Measurements from ENCODE around the gene CASP3.

- TF ChIP-seq CTCF (IDR thresholded peaks at IDR 0.05) (no peak), EZH2 (IDR thresholded peaks at IDR 0.05; ENCODE audit: borderline replicate concordance, insufficient read depth, low read depth, low read length, poor library complexity, severe bottlenecking) (no peak)
Measured at GRCh38 chr4:184675018-184675417, 25.8 kb upstream of the CASP3 start.

All from B cell (primary cell).